Renal pelvis (tissue), 4 donors: ENCODE measurements around the gene ITPK1. TPM values are rescaled to one million over a fixed set of nuclear protein-coding genes. Genes with fewer than 3 reads are reported as not detected.

Experiments used
- DNase-seq: peaks from one replicate; pipeline ENCODE4 v3.0.0-alpha.2; 2013
- polyA plus RNA-seq, 3 donors: library from polyadenylated mRNA; unstranded; fragments of 120-200 nt; gene quantifications; one replicate each; pipeline ENCODE4 v1.2.1, GENCODE V29; 2013; ENCODE audit not compliant: insufficient read length in 3 of 3

Gene ITPK1
- polyA plus RNA-seq, 3 donors = 29.8 to 33.6 (median 33.2) TPM

- no peak for DNase-seq
These were observed 103.9 kb downstream of the ITPK1 start for GRCh38 chr14:93011650-93012325.

GRCh38 chr14:93011141-93011529 is 104.6 kb downstream of the ITPK1 start:
- no peak for DNase-seq

- no peak for DNase-seq
These were observed 105.1 kb downstream of the ITPK1 start for GRCh38 chr14:93010522-93011140.

DNA sequence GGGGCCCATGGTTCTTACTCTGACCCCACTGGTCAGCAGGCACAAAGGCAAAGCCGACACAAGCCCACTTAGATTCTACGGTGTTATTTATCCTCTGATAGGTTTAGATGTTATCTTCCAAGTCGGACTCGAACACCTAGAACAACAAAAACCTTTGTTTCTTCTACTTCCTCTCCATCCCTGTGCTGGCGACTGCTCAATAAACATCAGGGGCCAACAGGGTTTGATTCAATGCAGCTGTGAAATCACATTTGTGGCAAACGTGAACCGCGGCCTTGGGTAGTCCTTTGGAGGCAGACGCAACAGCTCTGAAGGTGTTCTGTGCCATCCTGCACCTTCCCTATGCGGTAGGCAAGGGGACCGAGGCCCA is 105.6 kb downstream of the ITPK1 start:
- no peak for DNase-seq

- no peak for DNase-seq
These were observed 106.1 kb downstream of the ITPK1 start for GRCh38 chr14:93009471-93010129.

DNA sequence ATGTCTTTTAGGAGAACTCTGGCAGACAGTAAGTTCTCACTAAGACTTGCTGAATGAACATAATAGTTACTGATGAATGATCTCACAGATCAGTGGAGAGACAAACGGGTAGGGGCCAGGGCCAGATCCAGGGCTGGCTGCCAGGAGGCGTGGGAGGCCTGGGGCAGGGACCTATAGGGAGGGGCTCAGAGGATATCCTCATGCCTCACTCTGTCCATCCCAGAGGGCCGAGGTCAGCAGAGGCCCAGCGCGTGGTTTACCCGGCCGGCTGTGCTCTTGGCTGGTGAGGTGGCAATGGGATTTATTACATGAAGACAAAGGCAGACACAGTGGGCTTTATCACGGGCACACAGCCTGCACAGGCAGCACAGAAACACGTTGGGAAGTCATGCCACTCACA is 107.3 kb downstream of the ITPK1 start:
- no peak for DNase-seq

DNA sequence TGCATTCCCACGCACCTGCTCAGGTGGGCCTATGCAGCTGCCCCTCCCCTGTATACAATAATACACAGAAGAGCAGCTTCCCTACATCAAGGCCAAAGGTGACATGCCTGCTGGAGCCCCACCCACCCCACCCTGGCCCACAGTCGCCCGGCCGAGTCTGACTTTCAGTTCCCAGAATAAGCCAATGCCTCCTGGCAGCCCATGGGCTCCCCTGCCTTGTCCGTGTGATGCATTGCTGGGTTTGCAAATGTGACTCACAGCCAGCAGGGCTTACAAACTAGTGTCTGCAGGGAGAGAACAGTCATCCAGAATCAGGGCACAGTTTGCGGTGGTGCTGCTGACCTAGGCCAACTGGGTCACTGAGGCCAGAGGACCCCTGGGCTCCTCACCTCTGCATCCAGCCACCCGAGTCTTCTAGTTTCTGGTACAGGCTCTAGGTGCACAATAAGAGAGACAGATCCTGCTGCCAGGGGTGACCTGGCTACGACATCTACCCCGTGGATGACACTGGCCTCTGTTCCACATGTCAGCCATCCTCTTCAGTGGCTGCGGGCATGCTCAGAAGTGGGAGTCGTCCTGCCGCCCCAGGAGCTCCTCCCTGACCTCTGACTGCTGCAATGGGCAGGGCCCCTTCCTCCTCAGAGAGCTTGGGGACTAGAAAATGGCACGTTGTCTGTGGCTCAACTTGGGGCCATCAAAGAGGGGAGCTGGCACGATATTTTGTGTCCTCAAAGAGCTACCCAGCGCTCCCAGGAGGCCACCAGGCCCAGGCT is 108.3 kb downstream of the ITPK1 start:
- DNase-seq = no peak

DNA sequence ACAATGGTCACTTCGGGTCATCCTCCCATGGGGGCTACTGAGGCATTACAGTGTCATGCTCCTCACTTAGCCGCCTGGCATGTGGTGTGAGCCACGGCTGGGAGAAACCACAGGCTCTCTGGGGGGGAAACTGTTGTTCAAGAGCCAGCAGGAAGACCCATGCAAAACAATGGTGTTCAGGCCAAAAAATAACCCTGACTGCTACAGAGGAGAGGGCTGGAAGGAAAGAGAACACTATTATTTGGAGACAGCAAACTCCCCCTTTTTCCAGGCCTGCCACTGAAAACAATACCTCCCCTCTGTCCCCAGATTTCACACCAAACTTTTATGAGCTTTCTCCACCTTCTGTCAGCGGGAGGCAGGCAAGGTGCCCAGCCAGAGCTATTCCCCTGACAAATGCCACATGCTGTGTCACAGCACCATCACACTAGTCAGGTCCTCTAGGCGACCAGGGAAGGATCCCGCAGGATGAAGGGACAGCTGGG is 109.1 kb downstream of the ITPK1 start:
- DNase-seq = no peak

GRCh38 chr14:93005838-93006237 is 109.9 kb downstream of the ITPK1 start:
- DNase-seq = no peak

- DNase-seq = no peak
These were observed 110.5 kb downstream of the ITPK1 start for GRCh38 chr14:93005135-93005813.

GRCh38 chr14:93004699-93005082 is 111.0 kb downstream of the ITPK1 start:
- DNase-seq = no peak

DNA sequence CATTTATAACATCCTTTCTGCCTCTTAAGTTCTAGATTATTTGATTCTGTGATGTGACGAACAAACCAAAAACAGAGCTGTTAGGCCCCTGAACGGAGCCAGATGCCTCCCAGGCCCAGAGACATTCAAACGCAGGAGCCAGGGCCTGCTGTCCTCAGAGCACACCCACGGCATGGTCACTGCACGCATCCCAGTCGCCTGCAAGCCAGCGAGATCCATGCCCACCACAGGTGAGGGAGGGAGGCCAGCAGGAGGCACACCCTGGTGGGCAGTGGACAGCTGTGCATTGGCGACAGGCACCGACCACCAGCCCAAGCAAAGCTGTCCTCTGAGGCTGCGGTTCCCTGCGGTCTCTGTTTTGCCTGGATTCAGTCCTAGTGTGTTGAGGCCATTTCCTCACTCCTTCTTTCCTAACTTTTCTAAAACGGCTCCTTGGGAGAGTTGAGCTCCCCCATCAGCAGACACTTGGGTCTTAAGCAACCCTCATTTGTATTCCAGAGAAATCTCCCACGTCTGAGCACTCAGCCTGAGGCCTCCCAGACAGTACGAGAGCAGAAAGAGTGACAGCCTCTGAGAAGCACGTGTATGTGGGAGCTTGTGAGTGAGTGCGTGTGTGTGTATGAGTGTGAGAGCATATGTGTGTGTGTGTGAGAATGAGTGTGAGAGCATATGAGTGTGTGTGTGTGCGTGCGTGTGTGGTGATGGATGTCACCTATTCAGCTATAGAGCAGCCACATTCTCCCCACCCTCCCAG is 111.6 kb downstream of the ITPK1 start:
- no peak for DNase-seq

DNA sequence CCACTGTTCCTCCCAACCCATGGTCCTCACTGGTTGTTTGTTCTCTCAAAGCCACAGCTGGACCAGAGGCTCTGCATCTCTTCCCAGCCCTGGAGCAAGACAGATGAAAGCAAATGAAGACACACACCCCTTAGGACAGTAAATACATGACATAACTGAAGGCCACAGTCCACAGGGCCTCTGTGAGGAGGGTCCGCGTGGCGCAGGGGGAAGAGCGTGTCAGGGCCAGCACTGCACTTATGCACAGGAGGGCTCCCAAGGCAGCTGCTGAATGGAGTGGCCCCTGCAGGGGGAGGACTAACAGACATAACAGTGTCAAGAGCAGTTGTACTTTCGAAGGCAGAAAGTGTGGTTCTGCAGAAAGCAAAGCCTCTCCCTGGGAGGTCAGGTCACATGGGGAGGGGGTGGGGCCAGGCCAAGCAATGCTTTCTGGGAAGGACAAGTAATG is 112.8 kb downstream of the ITPK1 start:
- DNase-seq = no peak

GRCh38 chr14:93002049-93002448 is 113.7 kb downstream of the ITPK1 start:
- DNase-seq = no peak

DNA sequence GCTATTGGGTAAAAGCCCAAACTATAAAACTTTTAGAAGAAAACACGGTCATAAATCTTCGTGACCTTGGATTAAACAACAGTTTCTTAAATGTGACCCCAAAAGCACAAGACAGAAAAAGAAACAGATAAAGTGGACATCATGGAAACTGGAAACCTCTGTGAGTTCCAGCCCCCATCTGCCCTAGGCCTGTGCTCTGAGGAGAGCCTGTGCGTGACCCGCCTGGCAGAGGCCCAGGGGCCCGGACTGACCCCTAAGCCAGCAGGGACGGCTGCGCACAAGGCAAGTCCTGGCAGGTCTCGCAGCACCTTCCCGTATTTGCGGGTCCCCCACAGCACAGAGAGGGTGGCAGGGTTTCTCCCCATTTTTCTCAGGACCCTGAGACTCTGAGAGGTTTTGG is 116.8 kb downstream of the ITPK1 start:
- DNase-seq = no peak

- DNase-seq = no peak
These were observed 118.2 kb downstream of the ITPK1 start for GRCh38 chr14:92997343-92998061.

GRCh38 chr14:92995620-92996019 is 120.1 kb downstream of the ITPK1 start:
- no peak for DNase-seq

GRCh38 chr14:92994942-92995341 is 120.8 kb downstream of the ITPK1 start:
- no peak for DNase-seq

GRCh38 chr14:92994131-92994676 is 121.5 kb downstream of the ITPK1 start:
- no peak for DNase-seq

GRCh38 chr14:92993302-92993701 is 122.4 kb downstream of the ITPK1 start:
- no peak for DNase-seq
